VCaP (cell line): Measurements from ENCODE around the gene NETO2.
"Not testable (repeated sequence)": the region's sequence is repeated elsewhere in the genome, so short reads cannot be mapped to it uniquely, and the experiment has no call there.

Experiments
- H3K27ac ChIP-seq: fragments of 450-650 bp; 2 replicates; pipeline ENCODE4 v1.5.1; 2017
- TF ChIP-seq, protein P1 (sequence below): fragments of 450-650 bp; conservative IDR thresholded peaks from 2 replicates; pipeline ENCODE4 v1.5.1; 2017; ENCODE audit warnings: mild to moderate bottlenecking, moderate library complexity

Gene NETO2

DNA sequence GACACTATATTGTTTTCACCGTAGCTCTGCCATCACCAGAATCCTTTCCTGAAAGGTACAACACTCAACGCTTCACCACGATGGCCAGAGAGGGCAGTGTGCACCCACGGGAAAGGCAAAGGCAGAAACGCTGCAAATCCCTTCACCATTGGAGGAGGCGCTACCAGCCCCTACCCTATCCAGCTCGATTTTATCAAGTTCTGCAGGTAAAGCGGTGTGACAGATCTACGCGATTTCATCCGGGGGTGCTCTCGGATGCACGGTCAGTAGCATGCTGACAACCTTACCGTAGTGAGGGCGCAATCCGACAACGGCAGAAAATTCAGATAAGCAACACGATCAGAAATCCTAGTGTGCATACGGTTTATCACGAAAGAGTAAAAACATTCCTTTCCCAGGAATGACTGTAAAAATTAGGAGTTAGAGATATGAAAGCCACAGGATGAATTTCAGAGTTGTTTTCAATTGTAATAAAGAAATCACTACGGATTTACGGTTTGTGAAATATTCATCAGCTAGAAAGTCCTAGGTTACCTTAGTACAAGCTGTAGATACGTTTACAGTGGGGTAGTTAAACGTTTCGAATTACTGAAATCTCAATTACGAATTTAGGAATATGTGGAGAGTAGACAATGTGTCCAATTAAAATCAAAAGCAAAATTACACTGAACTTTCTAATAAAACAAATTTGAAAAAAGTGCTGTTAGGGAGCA is 1.8 kb downstream of the NETO2 start:
- H3K27ac ChIP-seq: peak overlapping the region; percentile 79; the same call in 1 of the 2 replicates
- TF ChIP-seq, protein P1, sequence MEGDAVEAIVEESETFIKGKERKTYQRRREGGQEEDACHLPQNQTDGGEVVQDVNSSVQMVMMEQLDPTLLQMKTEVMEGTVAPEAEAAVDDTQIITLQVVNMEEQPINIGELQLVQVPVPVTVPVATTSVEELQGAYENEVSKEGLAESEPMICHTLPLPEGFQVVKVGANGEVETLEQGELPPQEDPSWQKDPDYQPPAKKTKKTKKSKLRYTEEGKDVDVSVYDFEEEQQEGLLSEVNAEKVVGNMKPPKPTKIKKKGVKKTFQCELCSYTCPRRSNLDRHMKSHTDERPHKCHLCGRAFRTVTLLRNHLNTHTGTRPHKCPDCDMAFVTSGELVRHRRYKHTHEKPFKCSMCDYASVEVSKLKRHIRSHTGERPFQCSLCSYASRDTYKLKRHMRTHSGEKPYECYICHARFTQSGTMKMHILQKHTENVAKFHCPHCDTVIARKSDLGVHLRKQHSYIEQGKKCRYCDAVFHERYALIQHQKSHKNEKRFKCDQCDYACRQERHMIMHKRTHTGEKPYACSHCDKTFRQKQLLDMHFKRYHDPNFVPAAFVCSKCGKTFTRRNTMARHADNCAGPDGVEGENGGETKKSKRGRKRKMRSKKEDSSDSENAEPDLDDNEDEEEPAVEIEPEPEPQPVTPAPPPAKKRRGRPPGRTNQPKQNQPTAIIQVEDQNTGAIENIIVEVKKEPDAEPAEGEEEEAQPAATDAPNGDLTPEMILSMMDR: peak; percentile 87

DNA sequence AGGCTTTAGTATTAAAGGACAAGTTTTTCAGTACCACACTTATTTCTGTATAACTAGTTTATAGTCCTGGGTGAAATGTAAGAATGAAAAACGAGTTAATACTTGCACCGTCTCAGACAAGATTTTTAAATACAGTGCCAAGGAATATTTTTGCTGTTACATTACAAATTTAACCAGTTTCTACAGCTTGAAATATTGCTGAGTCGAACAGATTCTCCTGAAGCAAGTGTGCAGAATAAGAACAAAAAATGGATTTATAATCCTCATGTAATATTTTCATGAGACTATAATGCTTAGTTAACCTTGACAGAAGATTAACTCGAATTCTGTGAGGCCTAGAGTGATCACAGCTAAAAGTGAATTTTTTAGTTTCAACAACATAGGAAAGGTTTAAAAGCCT is 3.1 kb downstream of the NETO2 start:
- TF ChIP-seq, protein P1: no peak
- H3K27ac ChIP-seq: no peak overlapping the region

DNA sequence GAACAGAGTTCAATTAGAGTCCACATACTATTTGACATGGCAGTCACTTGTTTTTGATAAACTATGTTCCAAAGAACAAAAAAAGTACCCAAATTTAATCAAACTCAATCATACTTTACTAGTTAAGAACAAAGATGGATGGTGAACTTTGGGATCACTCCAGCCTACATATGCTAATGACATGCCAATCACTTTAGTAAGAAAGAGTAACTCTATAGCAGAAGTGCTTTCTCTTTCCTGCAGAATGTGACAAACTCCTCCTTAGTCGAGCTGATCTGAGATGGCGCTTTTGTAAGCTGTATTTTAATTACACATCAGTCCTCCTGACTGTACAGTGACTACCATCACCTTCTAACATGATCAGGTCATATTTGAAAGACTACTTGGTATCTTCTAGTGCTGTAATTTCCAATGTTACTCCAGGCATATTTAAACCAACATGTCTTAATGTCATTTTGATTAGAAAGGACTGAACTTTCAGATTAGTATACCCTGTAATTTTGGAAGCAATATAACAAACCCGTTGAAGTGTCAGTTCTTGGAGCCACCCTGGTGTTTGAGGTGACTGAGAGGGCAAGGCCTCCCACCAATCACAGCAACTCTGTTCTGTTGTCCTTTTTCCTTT is 4.1 kb downstream of the NETO2 start:
- no peak overlapping the region for H3K27ac ChIP-seq
- TF ChIP-seq, protein P1: no peak

DNA sequence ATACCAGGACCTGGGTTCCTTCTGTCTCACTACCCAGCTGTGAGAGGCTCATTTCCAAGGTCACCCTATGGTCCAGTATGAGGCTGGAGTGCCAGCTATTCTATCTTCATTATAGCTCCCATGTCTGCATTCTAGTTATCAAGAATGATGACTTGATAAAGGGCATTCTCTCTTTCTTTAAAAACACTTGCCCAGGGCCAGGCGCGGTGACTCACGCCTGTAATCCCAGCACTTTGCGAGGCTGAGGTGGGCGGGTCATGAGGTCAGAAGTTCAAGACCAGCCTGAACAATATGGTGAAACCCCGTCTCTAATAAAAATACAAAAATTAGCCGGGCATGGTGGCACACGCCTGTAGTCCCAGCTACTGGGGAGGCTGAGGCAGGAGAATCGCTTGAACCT is 5.8 kb downstream of the NETO2 start:
- not testable (repeated sequence) for H3K27ac ChIP-seq

DNA sequence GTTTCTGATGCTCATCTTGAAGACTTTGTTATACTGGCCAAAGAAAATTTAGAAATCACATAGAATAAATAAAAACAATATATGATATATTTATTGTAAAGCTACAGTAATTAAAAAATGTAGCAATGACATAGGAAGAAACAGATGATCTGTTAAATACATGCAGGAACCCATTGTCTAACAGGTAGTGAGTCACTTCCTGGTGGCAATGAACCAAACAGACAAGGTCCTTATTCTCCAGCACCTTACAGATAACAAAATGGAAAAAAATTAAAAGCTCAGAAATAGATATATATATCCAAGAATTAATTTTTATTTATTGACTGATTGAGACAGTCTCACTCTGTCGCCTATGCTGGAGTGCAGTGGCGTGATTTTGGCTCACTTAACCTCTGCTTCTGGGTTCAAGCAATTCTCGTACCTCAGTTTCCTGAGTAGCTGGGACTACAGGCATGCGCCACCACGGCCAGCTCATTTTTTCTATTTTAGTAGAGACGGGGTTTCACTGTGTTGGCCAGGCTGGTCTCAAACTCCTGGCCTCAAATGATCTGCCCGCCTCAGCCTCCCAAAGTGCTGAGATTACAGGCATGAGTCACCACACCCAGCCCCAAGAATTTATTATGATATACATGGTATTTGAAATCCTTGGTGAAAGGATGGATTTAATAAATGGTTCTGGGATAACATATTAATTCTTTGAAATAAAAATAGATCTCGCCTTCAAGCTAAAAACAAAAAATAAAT is 7.5 kb downstream of the NETO2 start:
- TF ChIP-seq, protein P1: no peak
- H3K27ac ChIP-seq: no peak overlapping the region

DNA sequence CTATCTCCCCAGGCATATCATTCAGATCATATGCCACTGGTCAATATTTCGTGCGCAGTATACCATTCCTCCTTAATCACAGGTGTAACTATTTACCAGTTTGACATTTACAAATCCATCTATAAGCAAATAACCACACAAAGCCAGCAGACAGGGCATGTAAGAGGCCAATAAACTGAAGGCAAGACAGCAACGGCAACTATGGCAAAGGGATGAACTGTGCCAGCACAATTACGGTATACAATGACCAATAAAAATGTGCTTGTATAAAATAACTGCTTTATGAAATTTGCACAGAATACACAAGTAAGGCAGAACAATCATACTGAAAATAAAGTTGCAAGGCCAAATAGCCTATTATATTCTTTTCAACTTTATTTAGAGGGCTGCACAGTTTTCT is 9.2 kb downstream of the NETO2 start:
- H3K27ac ChIP-seq: peak overlapping the region; percentile 16; the same call in 1 of the 2 replicates
- TF ChIP-seq, protein P1: no peak

DNA sequence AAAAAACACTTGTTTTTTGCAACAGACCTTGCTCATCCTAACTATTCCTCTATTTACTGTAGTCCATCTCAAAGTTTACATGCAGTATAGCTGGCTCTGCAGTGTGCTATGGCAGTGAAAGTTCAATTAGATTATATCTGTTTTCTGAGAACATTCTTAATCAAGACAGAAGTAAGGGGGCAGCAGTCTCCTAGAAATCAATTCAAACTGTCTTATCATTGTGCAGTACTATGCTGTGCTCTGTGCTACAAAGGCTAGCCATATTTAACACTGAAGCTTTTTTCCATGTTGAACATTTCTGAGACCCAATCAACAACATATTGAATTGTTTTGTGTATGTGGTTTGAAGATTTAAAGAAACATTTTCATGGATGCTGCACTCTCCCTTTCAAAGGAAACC is 11.4 kb downstream of the NETO2 start:
- TF ChIP-seq, protein P1: no peak
- H3K27ac ChIP-seq: no peak overlapping the region
